Cerebellar nuclear complex (tissue), 1 donor: Measurements from ENCODE around the gene CHPF.
A peak's percentile ranks its signal among the peaks of the same experiment; 100 is the strongest.

Experiments used
- DNase-seq, 2 experiments: peaks; one replicate each; lab custom pipeline; 2025; lab: John Stamatoyannopoulos, UW

The CHPF gene

GRCh38 chr2:219567131-219567530 lies 23.5 kb upstream of the CHPF start:
- no peak for DNase-seq

- no peak for DNase-seq
Observed at GRCh38 chr2:219566640-219567039, 23.0 kb upstream of the CHPF start.

GRCh38 chr2:219565130-219566080 lies 21.8 kb upstream of the CHPF start:
- DNase-seq = no peak

DNA sequence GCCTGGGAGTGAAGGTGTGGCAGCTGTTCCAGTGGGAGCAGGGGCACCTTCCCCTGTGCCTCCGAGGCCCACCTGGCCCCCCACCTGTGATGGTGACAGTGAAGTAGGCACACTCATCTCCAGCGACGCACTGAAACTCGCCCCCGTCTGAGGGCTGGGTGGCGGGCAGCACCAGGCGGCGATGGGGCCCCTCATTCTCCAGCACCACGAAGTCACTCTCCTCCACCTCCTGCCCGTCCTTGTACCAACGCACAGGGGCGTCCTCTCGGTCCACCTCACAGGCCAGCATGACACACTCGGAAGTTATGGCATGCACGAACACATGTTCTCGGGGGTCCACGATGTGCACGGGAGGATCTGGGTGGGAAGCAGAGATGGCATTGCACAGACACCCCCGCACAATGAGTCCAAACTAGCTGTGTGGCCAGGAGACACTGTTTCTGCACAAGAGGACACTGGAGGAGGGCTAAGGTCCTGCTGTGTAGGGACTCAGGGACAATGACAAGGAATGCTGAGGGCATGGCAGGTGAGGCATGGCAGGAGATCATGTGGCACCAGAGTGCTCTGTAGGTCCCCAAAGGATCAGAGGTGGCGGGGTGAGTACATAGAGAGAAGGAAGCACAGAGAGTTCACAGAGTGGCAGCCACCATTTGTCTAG lies 19.8 kb upstream of the CHPF start:
- no peak for DNase-seq

DNA sequence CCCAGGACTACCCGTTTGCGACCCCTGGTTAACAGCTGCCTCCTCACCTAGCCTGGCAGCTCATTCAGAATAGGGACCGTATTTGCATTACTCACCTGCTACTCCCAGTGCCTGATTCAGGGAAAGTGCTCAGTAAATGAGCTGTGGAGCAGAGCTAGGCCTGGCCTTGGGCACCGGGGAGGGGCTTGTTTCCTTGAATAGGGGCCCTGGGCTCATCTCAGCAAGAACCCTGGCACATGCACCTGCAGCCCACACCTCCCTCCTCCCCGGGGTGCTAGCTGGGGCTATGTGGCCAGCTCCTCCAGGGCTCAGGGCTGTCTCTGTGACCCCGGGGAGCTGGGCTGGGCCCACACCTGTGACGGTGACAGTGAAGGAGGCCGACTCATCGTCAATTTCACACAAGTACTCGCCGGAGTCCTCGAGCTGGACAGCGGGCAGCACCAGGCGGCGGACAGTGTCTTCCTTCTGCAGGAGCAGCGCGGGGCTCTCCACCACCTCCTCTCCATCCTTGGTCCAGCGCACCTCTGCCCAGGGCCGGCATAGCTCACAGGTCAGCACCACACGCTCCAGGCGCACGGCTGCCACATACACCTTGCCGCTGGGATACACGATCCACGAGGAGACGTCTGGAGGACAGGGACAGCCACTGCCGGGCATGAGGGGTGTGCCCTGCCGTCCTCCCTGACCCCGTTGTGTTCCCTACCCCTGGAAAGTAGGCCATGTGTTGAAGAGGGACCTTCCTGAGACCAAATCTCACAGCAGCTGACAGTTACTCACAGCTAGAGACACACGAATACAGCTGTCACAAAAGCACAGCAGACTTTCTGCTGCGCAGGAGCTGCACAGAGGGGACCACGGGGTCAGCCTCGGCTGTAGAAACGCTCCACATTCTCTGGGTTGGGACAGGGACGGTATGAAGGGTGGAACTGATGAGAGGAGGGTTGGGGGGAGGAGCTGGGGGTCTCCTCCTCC lies 18.7 kb upstream of the CHPF start:
- DNase-seq = no peak

DNA sequence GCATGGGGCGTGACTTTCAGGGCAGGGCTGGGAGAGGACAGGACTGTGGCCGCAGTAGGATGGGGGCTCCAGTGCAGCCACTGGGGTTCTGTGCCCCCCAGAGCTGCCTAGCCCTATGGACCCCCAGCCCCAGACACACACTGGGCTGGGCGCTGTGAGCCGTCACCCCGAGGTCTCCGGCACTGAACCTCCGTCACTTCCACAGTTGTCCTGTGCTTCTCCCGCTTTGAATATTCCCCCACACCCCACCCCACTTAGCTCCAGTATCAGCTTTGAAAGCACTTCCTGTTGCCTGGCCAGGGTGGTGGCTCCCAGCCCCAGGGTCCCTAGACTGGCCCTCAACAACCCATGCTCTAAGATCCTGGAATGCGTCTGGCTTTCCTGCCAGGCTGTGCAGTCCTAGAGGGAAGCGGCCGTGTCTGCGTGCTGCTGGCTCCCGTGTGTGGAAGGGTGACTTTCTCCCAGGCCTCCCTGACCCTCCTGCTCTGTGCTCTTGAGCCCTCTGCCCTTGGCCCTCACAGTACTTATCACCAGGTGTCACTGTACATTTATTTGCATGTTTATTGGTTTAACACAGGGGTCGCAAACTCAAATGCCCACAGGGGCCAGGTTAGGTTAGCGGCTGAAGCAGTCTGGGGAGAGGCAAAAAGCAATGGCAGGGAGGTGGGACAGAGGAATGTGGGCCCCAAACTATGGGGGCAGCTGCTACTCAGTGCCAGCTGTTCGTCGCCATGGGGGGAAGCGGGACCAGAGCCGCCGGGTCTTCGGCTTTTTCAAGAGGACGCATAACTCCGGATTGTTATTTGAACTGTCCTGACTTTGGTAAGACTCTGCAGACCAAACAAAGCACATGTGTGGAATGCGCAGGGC lies 17.8 kb upstream of the CHPF start:
- DNase-seq = no peak

- DNase-seq = no peak
Observed at GRCh38 chr2:219560893-219561178, 17.2 kb upstream of the CHPF start.

DNA sequence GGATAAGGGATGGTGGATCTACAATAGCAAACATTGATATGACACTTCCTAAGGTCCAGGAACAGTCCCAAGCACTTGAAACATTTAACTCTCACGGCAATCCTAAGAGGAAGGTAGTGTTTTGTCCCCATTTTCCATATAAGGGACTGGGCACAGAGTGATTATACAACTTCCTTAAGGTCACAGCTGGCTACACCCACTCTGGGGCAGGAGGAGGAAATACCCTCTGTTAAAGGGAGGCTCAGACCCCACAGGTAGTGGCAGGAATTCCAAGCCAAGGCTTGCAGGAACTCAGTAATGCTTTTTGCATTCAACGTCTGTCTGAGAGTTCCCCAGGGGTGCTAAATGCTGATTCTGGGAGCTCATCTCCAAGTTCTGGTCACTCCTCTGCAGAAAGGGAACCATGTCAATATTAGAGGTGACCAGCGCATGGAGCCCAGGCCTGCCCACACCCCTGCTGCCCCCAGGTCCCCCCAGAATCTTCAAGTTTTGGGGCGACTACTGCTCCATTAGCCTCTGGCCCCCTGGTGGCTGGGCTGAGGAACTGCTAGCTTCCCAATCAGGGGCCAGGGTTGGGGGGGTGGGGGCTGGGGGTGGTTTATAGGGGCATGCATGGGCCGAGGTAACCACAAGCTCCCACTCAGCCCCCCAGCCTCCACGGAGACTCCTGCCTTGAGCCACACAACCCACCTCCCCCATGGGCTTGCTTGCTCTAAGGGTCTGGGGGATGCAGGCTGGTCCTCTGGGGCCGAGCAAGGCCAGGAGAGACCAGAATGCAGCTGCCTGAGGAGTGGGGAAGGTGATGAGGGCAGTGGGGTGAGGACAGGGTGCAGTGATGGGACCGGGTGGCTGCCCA lies 16.7 kb upstream of the CHPF start:
- no peak for DNase-seq

DNA sequence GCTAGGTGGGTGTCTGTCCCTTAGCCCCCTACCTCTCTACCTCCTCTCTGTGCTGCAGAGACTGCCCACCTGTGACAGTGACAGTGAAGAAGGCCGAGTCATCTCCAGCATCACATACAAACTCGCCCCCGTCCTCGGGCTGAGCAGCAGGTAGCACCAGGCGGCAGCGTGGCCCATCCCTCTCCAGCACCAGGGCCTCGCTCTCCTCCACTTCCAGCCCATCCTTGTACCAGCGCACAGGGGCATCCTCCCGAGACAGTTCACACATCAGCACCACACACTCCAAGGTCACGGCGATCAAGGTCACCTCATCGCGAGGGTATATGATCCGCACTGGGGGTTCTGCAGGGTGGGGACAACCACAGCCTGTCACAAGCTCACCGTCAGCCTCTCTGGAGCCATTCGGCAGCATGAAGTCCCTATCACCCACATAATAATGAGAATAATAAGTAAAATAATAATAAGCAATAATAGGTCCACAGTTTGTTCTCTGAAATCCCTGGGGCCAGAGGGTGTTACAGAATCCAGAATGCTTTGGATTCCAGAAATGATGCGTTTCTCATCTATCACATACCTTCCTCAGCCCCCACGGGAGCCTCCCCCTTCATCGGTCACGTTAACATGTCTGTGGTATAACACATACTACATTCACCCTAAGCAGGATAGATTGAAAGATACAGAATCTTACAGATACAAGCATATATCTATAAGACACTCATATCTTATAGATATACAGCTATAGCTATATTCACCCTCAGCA lies 15.7 kb upstream of the CHPF start:
- DNase-seq = no peak

DNA sequence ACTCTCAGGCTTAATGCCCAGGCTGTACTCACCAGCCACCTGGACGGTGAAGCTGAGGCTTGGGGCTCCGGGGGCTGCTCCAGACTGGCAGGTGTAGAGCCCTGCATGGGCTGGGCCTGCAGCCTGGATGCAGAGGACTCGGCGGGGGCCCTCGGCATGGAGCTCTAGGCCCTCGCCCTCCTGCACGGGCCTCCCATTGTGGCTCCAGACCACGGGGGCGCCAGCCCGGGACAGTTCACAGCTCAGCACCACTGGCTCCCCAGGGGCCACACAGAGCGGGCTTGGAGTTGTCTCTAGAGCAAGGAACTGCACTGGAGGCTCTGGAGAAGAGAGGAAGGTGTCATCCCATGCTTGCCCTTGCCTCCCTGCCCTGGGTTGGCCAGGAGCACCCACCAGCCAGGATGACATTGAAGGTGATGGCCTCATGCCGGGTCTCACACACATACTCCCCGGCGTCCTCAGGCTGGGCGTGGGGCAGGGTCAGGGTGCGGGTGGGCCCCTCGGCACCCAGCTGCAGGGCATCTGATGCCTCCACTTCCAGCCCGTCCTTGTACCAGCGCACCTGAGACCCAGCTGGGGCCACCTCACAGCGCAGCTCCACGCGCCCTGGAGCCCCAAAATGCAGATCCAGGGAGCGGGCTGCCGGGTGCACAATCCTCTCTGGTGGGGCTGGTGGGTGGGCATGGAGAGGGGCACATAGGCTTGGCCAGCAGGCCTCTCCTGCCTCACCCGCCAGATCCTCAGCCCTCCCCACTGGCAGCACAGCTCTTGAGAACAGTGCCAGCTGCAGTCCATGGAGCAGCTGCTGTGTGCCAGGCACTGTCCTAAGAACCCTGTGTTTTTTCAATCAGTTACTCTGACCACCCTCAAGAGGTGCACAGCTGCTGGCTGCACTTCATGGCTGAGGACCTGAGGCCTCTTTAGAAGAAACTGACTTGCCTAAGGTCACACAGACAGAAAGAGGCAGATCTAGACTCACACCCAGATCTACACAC lies 14.5 kb upstream of the CHPF start:
- DNase-seq = no peak

- no peak for DNase-seq
Observed at GRCh38 chr2:219557320-219557719, 13.7 kb upstream of the CHPF start.

DNA sequence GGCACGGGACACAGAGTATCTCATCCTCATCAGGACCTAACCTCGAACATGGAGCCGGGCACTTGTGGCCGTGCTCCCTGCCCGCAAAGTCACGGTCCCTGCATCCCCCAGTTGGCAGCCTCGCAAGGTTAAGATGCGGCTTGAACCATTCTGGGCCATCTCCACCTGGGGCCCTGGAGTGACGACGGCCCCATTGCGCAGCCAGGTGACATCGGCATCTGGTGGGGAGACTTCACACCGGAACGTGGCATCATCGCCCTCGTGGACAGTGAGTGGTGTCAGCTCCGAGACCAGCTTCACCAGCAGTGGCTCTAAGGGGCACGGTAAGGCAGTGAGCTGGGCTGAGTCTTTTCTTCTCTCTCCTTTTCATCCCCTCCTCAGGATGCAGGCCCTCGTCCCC lies 12.8 kb upstream of the CHPF start:
- no peak for DNase-seq

DNA sequence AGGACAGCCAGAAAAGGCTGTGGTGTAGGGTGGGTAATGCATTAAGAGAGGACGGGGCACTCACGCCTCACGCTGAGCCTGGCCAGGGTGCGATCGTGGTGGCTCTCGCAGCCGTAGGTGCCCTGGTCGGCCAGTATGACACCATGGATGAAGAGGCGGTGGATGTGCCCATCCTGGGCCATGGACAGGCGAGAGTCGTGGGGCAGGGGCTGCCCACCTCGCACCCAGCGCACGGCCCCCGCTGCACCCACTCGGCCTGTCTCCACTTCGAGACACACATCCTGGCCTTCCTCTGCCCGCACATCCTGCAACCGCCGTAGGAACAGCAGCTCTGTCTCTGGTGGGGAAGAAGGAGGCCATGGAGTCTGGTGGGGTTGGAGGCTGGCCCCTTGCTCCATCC lies 12.3 kb upstream of the CHPF start:
- DNase-seq = no peak

DNA sequence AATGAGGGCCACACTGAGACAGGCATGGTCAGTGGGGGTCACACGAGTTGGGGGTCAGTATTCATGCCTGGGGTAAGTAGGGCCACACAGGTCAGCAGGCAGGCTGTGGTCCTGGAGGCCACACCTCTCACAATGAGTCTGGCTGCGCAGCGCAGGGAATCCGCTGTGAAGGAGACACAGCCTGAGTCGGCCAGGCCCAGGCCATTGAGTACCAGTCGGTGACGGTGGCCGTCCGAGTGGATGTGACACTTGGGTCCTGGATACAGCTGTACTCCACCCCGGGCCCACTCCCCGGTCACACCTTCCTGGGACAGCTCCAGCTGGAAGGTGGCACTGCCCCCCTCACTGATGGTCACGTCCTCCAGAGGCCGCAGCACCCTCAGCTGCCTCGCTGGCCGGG lies 10.7 kb upstream of the CHPF start:
- no peak for DNase-seq

- no peak for DNase-seq
Observed at GRCh38 chr2:219553463-219553963, 9.9 kb upstream of the CHPF start.

DNA sequence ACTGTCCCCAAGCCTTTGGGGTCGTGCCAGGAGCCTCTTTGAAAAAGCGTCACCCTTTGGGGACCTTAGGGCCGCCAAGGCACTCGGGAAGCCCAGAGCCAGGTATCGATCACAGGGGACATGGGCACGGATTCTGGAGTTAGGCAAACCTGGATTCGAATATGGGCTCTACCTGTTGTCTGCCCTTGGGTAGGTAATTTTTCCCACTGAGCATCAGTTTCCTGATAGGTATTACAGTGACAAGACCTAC lies 9.5 kb upstream of the CHPF start:
- no peak for DNase-seq

DNA sequence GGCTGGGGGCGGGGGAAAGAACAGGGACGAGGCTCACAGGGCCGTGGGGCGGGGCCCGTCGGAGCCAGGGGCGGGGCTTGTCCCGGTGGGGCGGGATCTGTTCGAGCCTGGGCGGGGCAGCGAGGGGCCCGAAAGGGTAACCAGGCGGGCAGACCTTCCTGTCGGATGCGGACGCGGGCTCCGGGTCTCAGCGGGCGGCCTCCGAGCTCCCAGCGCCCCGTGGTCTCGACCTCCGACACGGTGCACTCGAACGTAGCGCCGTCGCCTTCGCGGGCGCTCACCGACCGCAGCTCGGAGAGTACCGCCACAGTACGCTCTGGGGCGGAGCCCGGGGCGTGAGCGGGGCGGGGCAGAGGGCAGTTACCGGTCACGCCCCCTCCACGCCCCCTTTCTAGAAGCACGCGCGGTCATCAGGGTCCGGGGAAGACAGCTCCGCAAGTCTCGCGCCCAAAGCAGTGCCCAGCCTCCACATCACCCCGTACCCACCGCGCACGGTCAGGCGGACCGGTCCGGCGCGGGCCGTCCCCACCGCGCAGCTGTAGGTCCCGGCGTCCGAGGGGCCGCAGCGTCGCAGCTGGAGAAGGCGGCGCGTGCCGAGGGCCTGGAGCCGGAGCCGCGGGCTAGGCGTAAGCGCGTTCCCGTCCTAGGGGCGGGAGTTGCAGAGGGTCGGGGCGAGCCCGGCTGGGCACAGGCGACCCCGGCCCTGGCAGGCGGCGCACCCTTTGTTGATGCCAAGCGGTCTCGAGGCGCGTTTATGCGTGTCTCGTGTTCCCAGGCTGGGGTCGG lies 9.0 kb upstream of the CHPF start:
- peak in 1 of 2 experiments; percentile 19 for DNase-seq
